ENCODE results near the gene TUBA1B. TPM values are rescaled to one million over a fixed set of nuclear protein-coding genes. Genes with fewer than 3 reads are reported as not detected.
A peak's percentile ranks its signal among the peaks of the same experiment; 100 is the strongest.
"Not testable (repeated sequence)": the region's sequence is repeated elsewhere in the genome, so short reads cannot be mapped to it uniquely, and the experiment has no call there.

The TUBA1B gene
- total RNA-seq, 3 donors from 2014 or later, result 391 to 679 (median 491) TPM

- no peak for TF ChIP-seq CTCF (IDR thresholded peaks at IDR 0.05)
- DNase-seq (peak in 1 of 3 donors; percentile 44), ATAC-seq (no peak)
- intact Hi-C loops (cut with DNase I, micrococcal nuclease), result loop anchor here in 1 of 2 donors (10.0 kb wide), 1 partner anchor 53 kb away; the partner anchor contains the start of gene TUBA1A
- no peaks in the 10 kb centered on the region for H3K9me3 ChIP-seq
- peak overlapping the region; percentile 73 for H3K4me3 ChIP-seq
- H3K4me1 ChIP-seq (ENCODE audit: low read depth), result peaks cover 13% of the 10 kb centered on the region
- H3K36me3 ChIP-seq (ENCODE audit: low read depth), result no peaks in the 10 kb centered on the region
Measured at GRCh38 chr12:49131894-49132461, 783 bp upstream of the TUBA1B start.

- ATAC-seq (peak; percentile 86), DNase-seq (peak; percentile 95 to 98 (median 97))
- Histone ChIP-seq H3K4me3 (peak overlapping the region; percentile 73), H3K9me3 (no peaks in the 10 kb centered on the region), H3K4me1 (ENCODE audit: low read depth) (peaks cover 13% of the 10 kb centered on the region), H3K36me3 (ENCODE audit: low read depth) (no peaks in the 10 kb centered on the region)
- peak; percentile 86 for TF ChIP-seq CTCF (IDR thresholded peaks at IDR 0.05)
- intact Hi-C loops (cut with DNase I, micrococcal nuclease), result loop anchor here in 1 of 2 donors (10.0 kb wide), 1 partner anchor 54 kb away; the partner anchor contains the start of gene TUBA1A
Measured at GRCh38 chr12:49130151-49131050, 794 bp downstream of the TUBA1B start.

- no peak for TF ChIP-seq CTCF (IDR thresholded peaks at IDR 0.05)
- peaks cover 13% of the 10 kb centered on the region for H3K4me1 ChIP-seq (ENCODE audit: low read depth)
- H3K9me3 ChIP-seq, result no peaks in the 10 kb centered on the region
- ATAC-seq, result no peak
- no peaks in the 10 kb centered on the region for H3K36me3 ChIP-seq (ENCODE audit: low read depth)
- DNase-seq, result peak in 1 of 3 donors; percentile 51
- H3K4me3 ChIP-seq, result no peak overlapping the region
- intact Hi-C loops (cut with DNase I, micrococcal nuclease), result loop anchor here in 1 of 2 donors (10.0 kb wide), 1 partner anchor 55 kb away; the partner anchor contains the start of gene TUBA1A
Measured at GRCh38 chr12:49129332-49130150, 1.7 kb downstream of the TUBA1B start.

GRCh38 chr12:49127971-49128370 is 3.2 kb downstream of the TUBA1B start:
- H3K4me3 ChIP-seq; H3K9me3 ChIP-seq; DNase-seq; H3K36me3 ChIP-seq (ENCODE audit: low read depth); ATAC-seq; intact Hi-C loops (cut with DNase I, micrococcal nuclease): not testable (repeated sequence)
- peaks cover 13% of the 10 kb centered on the region for H3K4me1 ChIP-seq (ENCODE audit: low read depth)

GRCh38 chr12:49126852-49127763 is 4.1 kb downstream of the TUBA1B start:
- Histone ChIP-seq H3K4me1 (ENCODE audit: low read depth) (peaks cover 10% of the 10 kb centered on the region), H3K36me3 (ENCODE audit: low read depth) (no peaks in the 10 kb centered on the region), H3K4me3 (no peak overlapping the region), H3K9me3 (no peaks in the 10 kb centered on the region)
- intact Hi-C loops (cut with DNase I, micrococcal nuclease), result no loop called here
- no peak for ATAC-seq
- TF ChIP-seq CTCF (IDR thresholded peaks at IDR 0.05), result no peak
- DNase-seq, result no peak
